H9 (cell line): ENCODE results near the gene MRO. TPM values are rescaled to one million over a fixed set of nuclear protein-coding genes. Genes with fewer than 3 reads are reported as not detected.
"Not testable (repeated sequence)": the region's sequence is repeated elsewhere in the genome, so short reads cannot be mapped to it uniquely, and the experiment has no call there.

ENCODE experiments used
- DNase-seq: peaks from one replicate; pipeline ENCODE4 v3.0.0-alpha.2; 2017
- H2AFZ ChIP-seq: one replicate; pipeline ENCODE4 v1.6.1; 2013; ENCODE audit warnings: mild to moderate bottlenecking, low read length, control low read depth, moderate library complexity
- H2AK5ac ChIP-seq: 2 replicates; pipeline ENCODE4 v1.6.1; 2013; ENCODE audit warnings: low read length, control low read depth, mixed read lengths; ENCODE audit not compliant: insufficient read length
- H2BK120ac ChIP-seq: one replicate; pipeline ENCODE4 v1.6.1; 2013; ENCODE audit warnings: low read depth, mild to moderate bottlenecking, low read length, control low read depth, inconsistent platforms; ENCODE audit not compliant: poor library complexity, severe bottlenecking
- H2BK12ac ChIP-seq: 2 replicates; pipeline ENCODE4 v1.6.1; 2013; ENCODE audit warnings: low read length, control low read depth, mixed read lengths, low read depth; ENCODE audit not compliant: insufficient read length
- H2BK15ac ChIP-seq: 2 replicates; pipeline ENCODE4 v1.6.1; 2013; ENCODE audit warnings: low read depth, low read length, control low read depth
- H2BK20ac ChIP-seq: one replicate; pipeline ENCODE4 v1.6.1; 2013; ENCODE audit warnings: low read depth, mild to moderate bottlenecking, low read length, control low read depth, inconsistent platforms; ENCODE audit not compliant: poor library complexity, severe bottlenecking
- H2BK5ac ChIP-seq: 2 replicates; pipeline ENCODE4 v1.6.1; 2013; ENCODE audit warnings: low read length, control low read depth, mixed read lengths; ENCODE audit not compliant: insufficient read length
- H3K14ac ChIP-seq: 2 replicates; pipeline ENCODE4 v1.6.1; 2013; ENCODE audit warnings: low read length, control low read depth; ENCODE audit not compliant: insufficient read depth
- H3K18ac ChIP-seq: 2 replicates; pipeline ENCODE4 v1.6.1; 2013; ENCODE audit warnings: low read depth, mild to moderate bottlenecking, mixed read lengths, low read length, control low read depth; ENCODE audit not compliant: insufficient read length
- H3K23ac ChIP-seq: 2 replicates; pipeline ENCODE4 v1.6.1; 2013; ENCODE audit warnings: low read length, control low read depth, mixed read lengths, low read depth; ENCODE audit not compliant: insufficient read length
- H3K23me2 ChIP-seq: 2 replicates; pipeline ENCODE4 v1.6.1; 2013; ENCODE audit warnings: low read depth, mild to moderate bottlenecking, mixed read lengths, low read length, control low read depth; ENCODE audit not compliant: insufficient read length, poor library complexity, severe bottlenecking
- H3K27ac ChIP-seq: 2 replicates; pipeline ENCODE4 v1.5.1; 2013; ENCODE audit warnings: low read length, control low read depth, mixed read lengths, low read depth; ENCODE audit not compliant: insufficient read length
- H3K27me3 ChIP-seq: 2 replicates; pipeline ENCODE4 v1.6.1; 2013; ENCODE audit warnings: low read length, control low read depth, inconsistent platforms; ENCODE audit not compliant: insufficient read depth
- H3K4ac ChIP-seq: 2 replicates; pipeline ENCODE4 v1.6.1; 2013; ENCODE audit warnings: low read depth, mild to moderate bottlenecking, control low read depth, inconsistent platforms, low read length, moderate library complexity
- H3K4me1 ChIP-seq: 2 replicates; pipeline ENCODE4 v1.6.1; 2013; ENCODE audit warnings: low read length, control low read depth, inconsistent platforms; ENCODE audit not compliant: insufficient read depth
- H3K4me2 ChIP-seq: 2 replicates; pipeline ENCODE4 v1.6.1; 2013; ENCODE audit warnings: low read length, control low read depth, mixed read lengths; ENCODE audit not compliant: insufficient read length, insufficient read depth
- H3K56ac ChIP-seq: 2 replicates; pipeline ENCODE4 v1.6.1; 2013; ENCODE audit warnings: low read depth, mild to moderate bottlenecking, mixed read lengths, low read length, control low read depth; ENCODE audit not compliant: insufficient read length
- H3K79me1 ChIP-seq: 2 replicates; pipeline ENCODE4 v1.6.1; 2013; ENCODE audit warnings: low read depth, mild to moderate bottlenecking, moderate library complexity, low read length, control low read depth, inconsistent platforms; ENCODE audit not compliant: insufficient read depth, poor library complexity, severe bottlenecking
- H3K79me2 ChIP-seq: 2 replicates; pipeline ENCODE4 v1.6.1; 2013; ENCODE audit warnings: low read length, control low read depth, inconsistent platforms; ENCODE audit not compliant: insufficient read depth
- H3K9ac ChIP-seq: 2 replicates; pipeline ENCODE4 v1.6.1; 2013; ENCODE audit warnings: low read length, control low read depth, mixed read lengths; ENCODE audit not compliant: insufficient read length; ENCODE audit errors: extremely low read depth
- H3K9me3 ChIP-seq: one replicate; pipeline ENCODE4 v1.6.1; 2013; ENCODE audit warnings: low read depth, low read length, inconsistent platforms; ENCODE audit not compliant: control insufficient read depth
- H3T11ph ChIP-seq: one replicate; pipeline ENCODE4 v1.6.1; 2013; ENCODE audit warnings: mild to moderate bottlenecking, low read length, control low read depth, inconsistent platforms
- H4K20me1 ChIP-seq: one replicate; pipeline ENCODE4 v1.6.1; 2013; ENCODE audit not compliant: control insufficient read depth, insufficient read length, insufficient read depth
- H4K5ac ChIP-seq: 2 replicates; pipeline ENCODE4 v1.6.1; 2013; ENCODE audit warnings: low read depth, mild to moderate bottlenecking, mixed read lengths, low read length, control low read depth; ENCODE audit not compliant: insufficient read length
- H4K8ac ChIP-seq: replicated peaks from 2 replicates; pipeline ENCODE4 v1.6.1; 2013; ENCODE audit warnings: low read length, control low read depth, mixed read lengths, low read depth; ENCODE audit not compliant: insufficient read length
- H4K91ac ChIP-seq: 2 replicates; pipeline ENCODE4 v1.6.1; 2013; ENCODE audit warnings: low read depth, mild to moderate bottlenecking, moderate library complexity, mixed read lengths, low read length, control low read depth; ENCODE audit not compliant: insufficient read length
- H3K27ac Mint-ChIP-seq, 3 experiments: 2 replicates in 2 of 3; 3 replicates in 1 of 3; pipeline ENCODE4 v1.8.0; 2020 to 2021; ENCODE audit warnings: mixed read lengths in 3 of 3, mild to moderate bottlenecking in 1 of 3, moderate library complexity in 1 of 3
- H3K27me3 Mint-ChIP-seq: 2 replicates; pipeline ENCODE4 v1.8.0; 2021; ENCODE audit warnings: low read depth, mild to moderate bottlenecking, moderate library complexity, mixed read lengths
- H3K36me3 Mint-ChIP-seq, 3 experiments: 2 replicates in 2 of 3; 3 replicates in 1 of 3; pipeline ENCODE4 v1.8.0; 2020 to 2021; ENCODE audit warnings: low read depth in 3 of 3, mixed read lengths in 3 of 3; ENCODE audit not compliant: insufficient read depth in 1 of 3
- H3K4me1 Mint-ChIP-seq, 2 experiments: 2 replicates each; pipeline ENCODE4 v1.8.0; 2020; ENCODE audit warnings: mixed read lengths in 2 of 2
- H3K4me3 Mint-ChIP-seq, 2 experiments: 2 replicates in 1 of 2; 3 replicates in 1 of 2; pipeline ENCODE4 v1.8.0; 2020 to 2021; ENCODE audit warnings: mild to moderate bottlenecking in 2 of 2, mixed read lengths in 2 of 2, moderate library complexity in 1 of 2
- H3K9me3 Mint-ChIP-seq, 2 experiments: 2 replicates in 1 of 2; 3 replicates in 1 of 2; pipeline ENCODE4 v1.8.0; 2020; ENCODE audit warnings: mild to moderate bottlenecking in 2 of 2, mixed read lengths in 2 of 2, moderate library complexity in 1 of 2
- WGBS: extraction: QIAGEN DNeasy Blood & Tissue Kit; methylation state at CpG from one replicate; pipeline ENCODE4 v1.1.7; 2013; ENCODE audit warnings: missing lambda C conversion rate, low lambda C conversion rate, mixed read lengths; ENCODE audit not compliant: insufficient read length; ENCODE audit errors: extremely low coverage; 5-methylcytosine and 5-hydroxymethylcytosine counted together
- total RNA-seq: library from RNA; stranded (reverse); gene quantifications from 2 replicates; pipeline ENCODE4 v1.2.1, GENCODE V29; 2021
- TF ChIP-seq, protein P1 (sequence below): fragments of 200-600 bp; sonication (generic); conservative IDR thresholded peaks from 3 replicates; pipeline ENCODE4 v1.8.0; 2021; ENCODE audit warnings: antibody characterized with exemption, mild to moderate bottlenecking

The MRO gene
- total RNA-seq, 1 experiment from 2014 or later = 0.57 TPM

DNA sequence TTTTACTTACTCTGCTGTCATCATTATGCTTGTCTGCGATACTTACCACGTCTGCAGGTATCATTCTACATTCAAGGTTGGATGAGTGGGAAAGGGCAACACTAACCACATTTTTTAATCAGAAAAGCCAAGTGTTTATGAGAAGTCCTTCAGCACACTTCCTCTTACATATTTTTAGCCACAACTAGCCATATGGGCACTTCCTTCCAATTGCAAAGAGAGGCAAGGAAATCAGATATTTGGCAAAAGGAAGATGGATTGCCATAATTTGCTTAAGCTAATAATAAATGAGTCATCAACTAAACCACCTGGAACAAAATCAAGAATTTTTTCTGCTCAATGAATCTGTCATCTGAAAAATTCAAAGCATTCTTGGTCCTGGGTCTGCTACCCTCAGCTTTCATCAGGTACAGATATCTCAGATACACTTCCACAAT lies 16.7 kb upstream of the MRO start:
- H2BK120ac ChIP-seq = no peak overlapping the region
- Mint-ChIP-seq H3K4me3 (no peak overlapping the region), H3K27me3 (no peaks in the 10 kb centered on the region; the same call in 1 of the 2 replicates), H3K36me3 (no peaks in the 10 kb centered on the region), H3K4me1 (peaks cover 0 to 5% of the 10 kb centered on the region in 2 experiments; a peak in 1 of 4 replicates), H3K27ac (no peak overlapping the region), H3K9me3 (no peaks in the 10 kb centered on the region)
- H3T11ph ChIP-seq = no peak overlapping the region
- H3K79me2 ChIP-seq = no peaks in the 10 kb centered on the region
- no peak overlapping the region for H4K8ac ChIP-seq
- no peak overlapping the region for H2BK15ac ChIP-seq
- no peaks in the 10 kb centered on the region for H3K9me3 ChIP-seq
- H4K20me1 ChIP-seq = no peaks in the 10 kb centered on the region
- no peaks in the 10 kb centered on the region for H3K23me2 ChIP-seq
- H2BK5ac ChIP-seq = no peak overlapping the region
- no peak overlapping the region for H2BK20ac ChIP-seq
- no peak overlapping the region for H3K56ac ChIP-seq
- no peak overlapping the region for H3K9ac ChIP-seq
- H4K5ac ChIP-seq = no peak overlapping the region
- no peak overlapping the region for H3K23ac ChIP-seq
- H2BK12ac ChIP-seq = no peak overlapping the region
- H3K18ac ChIP-seq = no peak overlapping the region
- H3K4me1 ChIP-seq = no peaks in the 10 kb centered on the region
- no peaks in the 10 kb centered on the region for H3K79me1 ChIP-seq
- no peak overlapping the region for H3K4ac ChIP-seq
- no peak overlapping the region for H2AK5ac ChIP-seq
- no peak overlapping the region for H4K91ac ChIP-seq
- no peak overlapping the region for H2AFZ ChIP-seq
- TF ChIP-seq, protein P1, sequence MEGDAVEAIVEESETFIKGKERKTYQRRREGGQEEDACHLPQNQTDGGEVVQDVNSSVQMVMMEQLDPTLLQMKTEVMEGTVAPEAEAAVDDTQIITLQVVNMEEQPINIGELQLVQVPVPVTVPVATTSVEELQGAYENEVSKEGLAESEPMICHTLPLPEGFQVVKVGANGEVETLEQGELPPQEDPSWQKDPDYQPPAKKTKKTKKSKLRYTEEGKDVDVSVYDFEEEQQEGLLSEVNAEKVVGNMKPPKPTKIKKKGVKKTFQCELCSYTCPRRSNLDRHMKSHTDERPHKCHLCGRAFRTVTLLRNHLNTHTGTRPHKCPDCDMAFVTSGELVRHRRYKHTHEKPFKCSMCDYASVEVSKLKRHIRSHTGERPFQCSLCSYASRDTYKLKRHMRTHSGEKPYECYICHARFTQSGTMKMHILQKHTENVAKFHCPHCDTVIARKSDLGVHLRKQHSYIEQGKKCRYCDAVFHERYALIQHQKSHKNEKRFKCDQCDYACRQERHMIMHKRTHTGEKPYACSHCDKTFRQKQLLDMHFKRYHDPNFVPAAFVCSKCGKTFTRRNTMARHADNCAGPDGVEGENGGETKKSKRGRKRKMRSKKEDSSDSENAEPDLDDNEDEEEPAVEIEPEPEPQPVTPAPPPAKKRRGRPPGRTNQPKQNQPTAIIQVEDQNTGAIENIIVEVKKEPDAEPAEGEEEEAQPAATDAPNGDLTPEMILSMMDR = no peak
- H3K14ac ChIP-seq = no peak overlapping the region
- no peaks in the 10 kb centered on the region for H3K27me3 ChIP-seq
- H3K4me2 ChIP-seq = no peak overlapping the region
- no CpG with 5 or more reads among the region's 2 CpGs for WGBS
- no peak overlapping the region for H3K27ac ChIP-seq
- no peak for DNase-seq

DNA sequence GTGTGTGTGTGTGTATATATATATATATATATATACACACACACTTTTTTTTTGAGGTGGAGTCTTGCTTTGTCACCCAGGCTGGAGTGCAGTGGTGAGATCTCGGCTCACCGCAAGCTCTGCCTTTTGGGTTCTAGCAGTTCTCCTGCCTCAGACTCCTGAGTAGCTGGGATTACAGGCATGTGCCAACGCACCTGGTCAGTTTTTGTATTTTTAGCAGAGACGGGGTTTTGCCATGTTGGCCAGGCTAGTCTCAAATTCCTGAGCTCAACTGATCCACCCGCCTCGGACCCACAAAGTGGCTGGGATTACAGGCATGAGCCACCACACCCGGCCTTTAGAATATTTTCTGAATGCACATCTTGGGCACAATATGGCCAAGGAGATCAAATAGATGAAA lies 13.7 kb upstream of the MRO start:
- not testable (repeated sequence) for H3K4me2 ChIP-seq, H2AFZ ChIP-seq, H4K8ac ChIP-seq, H2BK120ac ChIP-seq, H4K91ac ChIP-seq, H3K36me3 Mint-ChIP-seq, H4K20me1 ChIP-seq, H3K23ac ChIP-seq, H2BK5ac ChIP-seq, H3T11ph ChIP-seq, H3K23me2 ChIP-seq, H3K79me1 ChIP-seq, H3K56ac ChIP-seq, DNase-seq, H3K27me3 Mint-ChIP-seq, H3K18ac ChIP-seq, H3K79me2 ChIP-seq, H3K9me3 ChIP-seq, H3K27me3 ChIP-seq, H3K14ac ChIP-seq, H3K9ac ChIP-seq, H3K9me3 Mint-ChIP-seq, H2BK15ac ChIP-seq, H3K4me1 ChIP-seq, H3K27ac Mint-ChIP-seq, H3K27ac ChIP-seq, H2BK20ac ChIP-seq, H3K4me3 Mint-ChIP-seq, H2BK12ac ChIP-seq, H3K4ac ChIP-seq, H4K5ac ChIP-seq, H2AK5ac ChIP-seq
- H3K4me1 Mint-ChIP-seq = peaks cover 5 to 11% of the 10 kb centered on the region in 2 experiments
- WGBS = no CpG with 5 or more reads among the region's 7 CpGs
